Keratinocyte (primary cell): Measurements from ENCODE around the gene SNRPF. TPM values are rescaled to one million over a fixed set of nuclear protein-coding genes. Genes with fewer than 3 reads are reported as not detected.
"Not testable (repeated sequence)": the region's sequence is repeated elsewhere in the genome, so short reads cannot be mapped to it uniquely, and the experiment has no call there.

Experiments used
- DNase-seq: peaks from one replicate; pipeline ENCODE4 v3.0.0-alpha.2; 2011; ENCODE audit warnings: low read depth, missing footprints, low spot score
- FAIRE-seq: peaks from 2 replicates; lab custom pipeline; 2011; peaks lifted over from hg19 to GRCh38; lab: Jason Lieb, UNC
- H2AFZ ChIP-seq: 2 replicates; pipeline ENCODE4 v1.6.0; 2012; ENCODE audit warnings: low read length, control low read depth, inconsistent platforms; ENCODE audit not compliant: control insufficient read depth
- H3K27ac ChIP-seq: 2 replicates; pipeline ENCODE4 v1.5.1; 2011; ENCODE audit warnings: low read length; ENCODE audit not compliant: control insufficient read depth, insufficient read depth
- H3K27me3 ChIP-seq: 3 replicates; pipeline ENCODE4 v1.6.0; 2011; ENCODE audit warnings: low read length; ENCODE audit not compliant: control insufficient read depth, insufficient read depth; ENCODE audit errors: extremely low read depth
- H3K36me3 ChIP-seq, 2 experiments: 2 replicates in 1 of 2; 3 replicates in 1 of 2; pipeline ENCODE4 v1.5.1; 2011; ENCODE audit warnings: low read length in 2 of 2, mild to moderate bottlenecking in 1 of 2; ENCODE audit not compliant: control insufficient read depth in 2 of 2, insufficient read depth in 2 of 2; ENCODE audit errors: extremely low read depth in 1 of 2
- H3K4me1 ChIP-seq: 3 replicates; pipeline ENCODE4 v1.5.1; 2011; ENCODE audit warnings: low read length; ENCODE audit not compliant: control insufficient read depth, insufficient read depth; ENCODE audit errors: extremely low read depth
- H3K4me2 ChIP-seq: 3 replicates; pipeline ENCODE4 v1.6.0; 2011; ENCODE audit warnings: low read depth, low read length; ENCODE audit not compliant: control insufficient read depth, insufficient read depth; ENCODE audit errors: extremely low read depth
- H3K4me3 ChIP-seq, 3 experiments: fragments of 200-600 bp in 1 of 3; sonication (generic) in 1 of 3; 2 replicates in 2 of 3; 3 replicates in 1 of 3; pipeline ENCODE4 v1.5.1; 2011 to 2016; ENCODE audit warnings: low read length in 3 of 3, mild to moderate bottlenecking in 3 of 3, control low read depth in 2 of 3, inconsistent platforms in 1 of 3, low read depth in 1 of 3, mixed read lengths in 1 of 3, mixed run types in 1 of 3, moderate library complexity in 1 of 3; ENCODE audit not compliant: control insufficient read depth in 2 of 3, insufficient read depth in 2 of 3; ENCODE audit errors: extremely low read depth in 1 of 3
- H3K79me2 ChIP-seq: 2 replicates; pipeline ENCODE4 v1.6.0; 2012; ENCODE audit warnings: low read length; ENCODE audit not compliant: control insufficient read depth, insufficient read depth
- H3K9ac ChIP-seq: 3 replicates; pipeline ENCODE4 v1.6.0; 2011; ENCODE audit warnings: low read length; ENCODE audit not compliant: control insufficient read depth, insufficient read depth; ENCODE audit errors: extremely low read depth
- H3K9me1 ChIP-seq: 3 replicates; pipeline ENCODE4 v1.6.0; 2011; ENCODE audit warnings: low read length; ENCODE audit not compliant: control insufficient read depth, insufficient read depth; ENCODE audit errors: extremely low read depth
- H3K9me3 ChIP-seq: 2 replicates; pipeline ENCODE4 v1.5.1; 2012; ENCODE audit warnings: low read depth, low read length; ENCODE audit not compliant: control insufficient read depth
- H4K20me1 ChIP-seq: 3 replicates; pipeline ENCODE4 v1.6.0; 2011; ENCODE audit warnings: low read length; ENCODE audit not compliant: control insufficient read depth, insufficient read depth; ENCODE audit errors: extremely low read depth
- EZH2 ChIP-seq: IDR thresholded peaks from one replicate; pipeline ENCODE4 v1.6.1; 2012; ENCODE audit warnings: inconsistent platforms, mild to moderate bottlenecking, low read length, moderate library complexity
- dilution Hi-C: fragments of 300-500 bp; cut with MboI; formaldehyde crosslinking; loops from one replicate; pipeline ENCODE4 v1.7.0; 2020; ENCODE audit warnings: low sequenced_read_pairs; ENCODE audit not compliant: extremely low pct_ligation_motif_present
- polyA plus RNA-seq, 5 experiments: library from polyadenylated mRNA; depleted of rRNA in 3 of 5; stranded (reverse) in 3 of 5; stranded (forward) in 1 of 5; unstranded in 1 of 5; fragments of >200 nt; gene quantifications; 1 replicate in 1 of 5; 2 replicates in 3 of 5; 3 replicates in 1 of 5; pipeline versions ENCODE4 v1.2.1 to v1.2.3, GENCODE V29; 2011 to 2012; ENCODE audit warnings: missing spikeins in 2 of 5, low read depth in 1 of 5, low replicate concordance in 1 of 5
- TF ChIP-seq, protein P1 (sequence below), 3 experiments: IDR thresholded peaks in 1 of 3; conservative IDR thresholded peaks in 1 of 3; optimal IDR thresholded peaks in 1 of 3; 2 replicates in 2 of 3; 3 replicates in 1 of 3; pipeline versions ENCODE3 to v1.5.1; 2011; ENCODE audit warnings: low read length in 3 of 3, mild to moderate bottlenecking in 3 of 3, moderate library complexity in 2 of 3, control low read depth in 1 of 3, inconsistent platforms in 1 of 3; ENCODE audit not compliant: insufficient read depth in 2 of 3; ENCODE audit errors: extremely low read depth in 1 of 3

Gene SNRPF
- polyA plus RNA-seq, 1 donor (not counting 4 experiments of a cell fraction or from before 2014, with no cell fraction given): 34.7 TPM

DNA sequence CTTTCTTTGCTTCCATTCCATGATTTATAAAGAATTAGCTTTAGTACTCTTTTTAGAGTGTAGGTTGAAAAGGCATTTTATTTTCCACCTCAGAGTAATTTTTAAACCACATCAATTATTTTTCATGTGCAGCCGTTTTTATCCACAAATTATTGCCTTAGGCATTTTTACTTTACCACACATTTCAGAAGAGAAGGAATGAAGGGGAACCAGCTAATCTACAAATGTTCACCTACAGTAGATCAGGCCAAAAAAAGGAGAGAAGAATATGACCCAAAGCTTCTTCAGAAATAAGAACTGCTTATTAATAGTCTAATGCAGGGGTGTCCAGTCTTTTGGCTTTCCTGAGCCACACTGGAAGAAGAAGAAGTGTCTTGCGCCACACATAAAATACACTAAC lies 48.3 kb upstream of the SNRPF start:
- FAIRE-seq (peak; percentile 41), DNase-seq (no peak)
- no peaks in the 10 kb centered on the region for H3K79me2 ChIP-seq
- H2AFZ ChIP-seq: no peak overlapping the region
- H3K9me3 ChIP-seq: no peaks in the 10 kb centered on the region
- no peak overlapping the region for H3K27ac ChIP-seq
- H3K36me3 ChIP-seq: no peaks in the 10 kb centered on the region
- no peaks in the 10 kb centered on the region for H3K9me1 ChIP-seq
- H3K4me3 ChIP-seq: no peak overlapping the region
- TF ChIP-seq EZH2: no peak
- TF ChIP-seq, protein P1, sequence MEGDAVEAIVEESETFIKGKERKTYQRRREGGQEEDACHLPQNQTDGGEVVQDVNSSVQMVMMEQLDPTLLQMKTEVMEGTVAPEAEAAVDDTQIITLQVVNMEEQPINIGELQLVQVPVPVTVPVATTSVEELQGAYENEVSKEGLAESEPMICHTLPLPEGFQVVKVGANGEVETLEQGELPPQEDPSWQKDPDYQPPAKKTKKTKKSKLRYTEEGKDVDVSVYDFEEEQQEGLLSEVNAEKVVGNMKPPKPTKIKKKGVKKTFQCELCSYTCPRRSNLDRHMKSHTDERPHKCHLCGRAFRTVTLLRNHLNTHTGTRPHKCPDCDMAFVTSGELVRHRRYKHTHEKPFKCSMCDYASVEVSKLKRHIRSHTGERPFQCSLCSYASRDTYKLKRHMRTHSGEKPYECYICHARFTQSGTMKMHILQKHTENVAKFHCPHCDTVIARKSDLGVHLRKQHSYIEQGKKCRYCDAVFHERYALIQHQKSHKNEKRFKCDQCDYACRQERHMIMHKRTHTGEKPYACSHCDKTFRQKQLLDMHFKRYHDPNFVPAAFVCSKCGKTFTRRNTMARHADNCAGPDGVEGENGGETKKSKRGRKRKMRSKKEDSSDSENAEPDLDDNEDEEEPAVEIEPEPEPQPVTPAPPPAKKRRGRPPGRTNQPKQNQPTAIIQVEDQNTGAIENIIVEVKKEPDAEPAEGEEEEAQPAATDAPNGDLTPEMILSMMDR (optimal IDR thresholded peaks at IDR 0.05 in 1 of 3, IDR thresholded peaks at IDR 0.05 in 1 of 3, conservative IDR thresholded peaks at IDR 0.05 in 1 of 3; ENCODE audit: extremely low read depth in 1 of 3, insufficient read depth in 2 of 3, low read length in 3 of 3): no peak
- H4K20me1 ChIP-seq: no peaks in the 10 kb centered on the region
- no peak overlapping the region for H3K9ac ChIP-seq
- H3K4me1 ChIP-seq: peaks cover 20% of the 10 kb centered on the region
- H3K4me2 ChIP-seq: peak overlapping the region; percentile 19
- no peaks in the 10 kb centered on the region for H3K27me3 ChIP-seq
- dilution Hi-C loops: no loop called here

DNA sequence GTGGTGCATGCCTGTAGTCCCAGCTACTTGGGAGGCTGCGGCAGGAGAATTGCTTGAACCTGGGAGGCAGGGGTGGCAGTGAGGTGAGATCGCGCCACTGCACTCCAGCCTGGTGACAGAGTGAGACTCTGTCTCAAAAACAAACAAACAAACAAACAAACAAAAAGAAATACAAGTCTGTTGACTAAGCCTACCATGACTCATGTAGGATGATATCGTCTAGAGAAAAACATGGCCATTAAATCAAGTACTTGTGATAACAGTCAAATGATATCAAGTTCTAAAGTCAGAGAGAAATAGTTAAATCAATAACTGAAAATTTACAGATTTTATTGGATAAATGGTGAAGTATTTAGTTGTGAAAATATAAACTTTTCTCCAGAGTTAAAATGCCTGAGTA lies 46.6 kb upstream of the SNRPF start:
- H3K36me3 ChIP-seq, H2AFZ ChIP-seq, H3K9ac ChIP-seq, FAIRE-seq, H3K4me3 ChIP-seq, DNase-seq, H3K4me1 ChIP-seq, H3K4me2 ChIP-seq, H3K9me3 ChIP-seq, H3K79me2 ChIP-seq, H3K27ac ChIP-seq, H4K20me1 ChIP-seq, H3K9me1 ChIP-seq, H3K27me3 ChIP-seq, dilution Hi-C loops: not testable (repeated sequence)

DNA sequence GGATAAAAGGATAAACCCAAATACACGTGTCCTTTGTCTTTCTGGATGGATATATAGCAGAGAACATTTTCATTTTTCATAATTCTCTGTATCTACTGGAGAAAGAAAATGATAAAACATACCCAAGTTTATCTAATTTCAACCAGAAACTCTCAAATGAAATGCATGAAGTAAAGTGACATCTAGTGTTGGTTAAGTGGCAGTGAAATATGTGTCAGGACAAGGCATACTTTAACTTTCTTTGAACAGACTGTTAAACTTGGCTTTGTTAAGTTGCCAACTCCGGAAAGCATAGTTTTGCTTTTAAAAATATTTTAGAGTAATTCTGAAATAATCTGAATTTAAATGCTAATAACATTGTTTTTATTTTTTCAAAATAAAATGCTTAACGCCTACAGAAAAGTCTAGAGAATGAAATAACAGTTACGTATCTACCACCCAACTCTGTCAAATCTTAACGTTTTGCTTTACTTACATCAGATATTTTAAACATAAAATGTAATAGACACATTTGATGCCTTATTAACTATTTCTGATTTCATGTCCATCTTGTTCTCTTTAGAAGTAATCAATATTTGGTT lies 43.0 kb upstream of the SNRPF start:
- Histone ChIP-seq H3K27ac (no peak overlapping the region), H3K27me3 (no peaks in the 10 kb centered on the region), H3K36me3 (no peaks in the 10 kb centered on the region), H3K9me3 (no peaks in the 10 kb centered on the region), H4K20me1 (no peaks in the 10 kb centered on the region), H3K4me3 (no peak overlapping the region), H2AFZ (no peak overlapping the region), H3K79me2 (no peaks in the 10 kb centered on the region), H3K9ac (no peak overlapping the region), H3K4me2 (no peak overlapping the region), H3K9me1 (no peaks in the 10 kb centered on the region), H3K4me1 (no peaks in the 10 kb centered on the region)
- dilution Hi-C loops: no loop called here
- FAIRE-seq (peak; percentile 52), DNase-seq (no peak)
- TF ChIP-seq, protein P1 (optimal IDR thresholded peaks at IDR 0.05 in 1 of 3, IDR thresholded peaks at IDR 0.05 in 1 of 3, conservative IDR thresholded peaks at IDR 0.05 in 1 of 3; ENCODE audit: extremely low read depth in 1 of 3, insufficient read depth in 2 of 3, low read length in 3 of 3): peak in 2 of 3 experiments; percentile 46 to 73
- TF ChIP-seq EZH2: no peak
